22Rv1 (cell line): ENCODE results near the gene RNF41.

Experiments used
- H3K27ac ChIP-seq: fragments of 450-650 bp; 2 replicates; pipeline ENCODE4 v1.5.1; 2017
- ZFX ChIP-seq: fragments of 450-650 bp; IDR thresholded peaks from 2 replicates; pipeline ENCODE4 v1.6.1; 2017; ENCODE audit warnings: antibody characterized with exemption, borderline replicate concordance
- TF ChIP-seq, protein P1 (sequence below): fragments of 450-650 bp; IDR thresholded peaks from 2 replicates; pipeline ENCODE4 v1.5.1; 2017; ENCODE audit warnings: mild to moderate bottlenecking

The RNF41 gene

DNA sequence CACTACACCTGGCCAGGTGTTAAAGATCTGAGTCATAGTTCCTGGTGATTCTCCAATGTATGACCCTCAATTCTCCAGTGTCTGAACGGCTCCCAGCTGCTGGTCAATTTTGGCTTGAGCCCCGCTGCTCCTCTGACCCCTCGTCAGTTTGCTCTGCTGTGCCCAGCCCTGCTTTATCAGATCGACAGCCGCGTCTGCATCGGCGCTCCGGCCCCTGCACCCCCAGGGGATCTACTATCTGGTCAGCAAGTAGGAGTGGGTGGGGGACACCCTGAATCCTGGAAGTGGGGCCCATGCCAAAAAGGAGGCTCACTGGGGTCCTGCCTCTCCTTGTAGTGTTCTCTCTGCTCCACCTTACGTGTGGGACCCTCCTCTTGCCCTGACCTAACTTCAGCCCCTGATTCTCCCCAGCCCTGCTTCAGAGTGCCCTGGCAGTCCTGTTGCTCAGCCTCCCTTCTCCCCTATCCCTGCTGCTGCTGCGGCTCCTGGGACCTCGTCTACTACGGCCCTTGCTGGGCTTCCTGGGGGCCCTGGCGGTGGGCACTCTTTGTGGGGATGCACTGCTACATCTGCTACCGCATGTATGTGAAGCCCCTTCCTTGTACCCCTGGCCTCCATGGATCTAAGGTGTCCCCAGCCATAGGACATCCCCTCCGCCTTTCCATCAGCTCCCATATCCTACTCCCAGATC is 13.2 kb upstream of the RNF41 start:
- TF ChIP-seq ZFX: no peak
- TF ChIP-seq, protein P1, sequence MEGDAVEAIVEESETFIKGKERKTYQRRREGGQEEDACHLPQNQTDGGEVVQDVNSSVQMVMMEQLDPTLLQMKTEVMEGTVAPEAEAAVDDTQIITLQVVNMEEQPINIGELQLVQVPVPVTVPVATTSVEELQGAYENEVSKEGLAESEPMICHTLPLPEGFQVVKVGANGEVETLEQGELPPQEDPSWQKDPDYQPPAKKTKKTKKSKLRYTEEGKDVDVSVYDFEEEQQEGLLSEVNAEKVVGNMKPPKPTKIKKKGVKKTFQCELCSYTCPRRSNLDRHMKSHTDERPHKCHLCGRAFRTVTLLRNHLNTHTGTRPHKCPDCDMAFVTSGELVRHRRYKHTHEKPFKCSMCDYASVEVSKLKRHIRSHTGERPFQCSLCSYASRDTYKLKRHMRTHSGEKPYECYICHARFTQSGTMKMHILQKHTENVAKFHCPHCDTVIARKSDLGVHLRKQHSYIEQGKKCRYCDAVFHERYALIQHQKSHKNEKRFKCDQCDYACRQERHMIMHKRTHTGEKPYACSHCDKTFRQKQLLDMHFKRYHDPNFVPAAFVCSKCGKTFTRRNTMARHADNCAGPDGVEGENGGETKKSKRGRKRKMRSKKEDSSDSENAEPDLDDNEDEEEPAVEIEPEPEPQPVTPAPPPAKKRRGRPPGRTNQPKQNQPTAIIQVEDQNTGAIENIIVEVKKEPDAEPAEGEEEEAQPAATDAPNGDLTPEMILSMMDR: no peak
- no peak overlapping the region; the same call in 1 of the 2 replicates for H3K27ac ChIP-seq

DNA sequence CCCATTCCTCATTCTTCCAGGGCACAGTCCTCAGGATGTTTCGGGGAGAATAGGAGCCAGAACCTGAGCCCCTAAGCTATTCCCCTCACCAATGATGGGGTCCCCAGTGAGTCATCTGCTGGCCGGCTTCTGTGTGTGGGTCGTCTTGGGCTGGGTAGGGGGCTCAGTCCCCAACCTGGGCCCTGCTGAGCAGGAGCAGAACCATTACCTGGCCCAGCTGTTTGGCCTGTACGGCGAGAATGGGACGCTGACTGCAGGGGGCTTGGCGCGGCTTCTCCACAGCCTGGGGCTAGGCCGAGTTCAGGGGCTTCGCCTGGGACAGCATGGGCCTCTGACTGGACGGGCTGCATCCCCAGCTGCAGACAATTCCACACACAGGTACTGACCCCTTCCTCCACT is 9.5 kb upstream of the RNF41 start:
- H3K27ac ChIP-seq: no peak overlapping the region

DNA sequence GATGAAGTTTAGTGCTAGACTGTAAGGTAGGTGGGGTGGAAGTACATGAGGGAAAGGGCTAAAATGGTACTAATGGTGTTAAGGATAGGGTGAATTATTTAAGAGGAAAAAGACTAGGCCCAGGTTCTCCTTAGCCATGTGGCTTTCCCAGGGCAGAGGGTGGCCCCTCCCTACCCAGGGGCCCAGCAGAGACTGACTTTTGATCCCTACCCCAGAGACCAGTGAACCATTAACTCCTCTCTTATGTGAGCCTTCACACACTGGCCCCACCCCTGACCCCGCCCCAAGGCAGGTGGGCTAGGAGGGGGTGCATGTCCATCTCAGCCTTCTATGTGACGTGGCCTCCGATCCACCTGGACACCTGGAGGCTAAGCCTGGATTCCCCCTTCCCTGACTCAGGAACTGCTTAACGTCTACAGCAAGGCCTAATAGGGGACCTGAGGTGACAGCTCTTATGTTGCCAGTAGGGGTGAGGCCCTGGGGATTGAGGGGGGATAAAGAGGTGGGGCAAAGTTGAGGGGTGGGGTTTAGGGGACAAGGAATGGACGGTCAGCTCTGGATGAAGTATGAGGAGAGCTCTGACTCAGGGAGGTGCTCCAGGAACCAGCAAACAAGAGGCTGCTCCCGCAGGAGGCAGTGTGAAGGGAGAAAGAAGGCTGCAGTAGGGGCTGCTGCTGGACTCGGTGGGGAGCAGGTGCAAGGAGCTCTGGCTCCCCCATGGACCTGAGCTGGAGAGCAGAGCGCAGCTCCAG is 8.9 kb upstream of the RNF41 start:
- H3K27ac ChIP-seq: peak overlapping the region; percentile 18; the same call in 1 of the 2 replicates
- TF ChIP-seq ZFX: no peak
- TF ChIP-seq, protein P1: no peak

More for the DNA sequence above, 9.5 kb upstream of the RNF41 start:
- TF ChIP-seq, protein P1: no peak
- no peak for TF ChIP-seq ZFX

DNA sequence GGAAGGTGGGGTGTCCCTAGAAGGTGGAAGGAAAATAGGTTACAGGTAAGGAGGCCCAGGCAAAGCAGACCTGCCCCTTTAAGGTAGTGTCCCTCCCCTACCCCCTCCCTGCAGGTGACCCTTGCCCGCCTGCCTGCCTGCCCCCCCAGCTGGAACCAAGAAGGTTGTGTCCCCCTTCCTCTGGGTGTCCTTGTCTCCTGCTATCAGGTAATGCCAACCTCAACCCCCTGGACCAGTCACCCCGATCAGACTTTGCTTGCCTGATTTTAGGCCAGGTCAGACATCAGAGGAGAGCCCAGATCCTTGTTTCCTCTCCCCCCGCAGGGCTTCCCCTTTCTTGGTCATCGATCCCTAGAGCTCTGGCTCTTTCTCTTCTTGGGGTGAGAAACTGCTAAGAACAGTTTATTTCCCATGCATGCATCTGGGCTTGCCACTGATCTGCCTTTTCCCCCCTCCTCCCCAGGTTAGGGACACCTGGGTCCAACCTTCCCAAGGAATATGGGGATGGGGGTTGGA is 8.3 kb upstream of the RNF41 start, which contains the start of gene SLC39A5:
SLC39A5 (plus strand) TSS at position 136 of the 516 bp plus-strand sequence. CDS start 1,224 bp downstream, outside the sequence.
- no peak for TF ChIP-seq ZFX
- TF ChIP-seq, protein P1: no peak
- H3K27ac ChIP-seq: peak within 1 kb of the TSS; percentile 18; the same call in 1 of the 2 replicates

DNA sequence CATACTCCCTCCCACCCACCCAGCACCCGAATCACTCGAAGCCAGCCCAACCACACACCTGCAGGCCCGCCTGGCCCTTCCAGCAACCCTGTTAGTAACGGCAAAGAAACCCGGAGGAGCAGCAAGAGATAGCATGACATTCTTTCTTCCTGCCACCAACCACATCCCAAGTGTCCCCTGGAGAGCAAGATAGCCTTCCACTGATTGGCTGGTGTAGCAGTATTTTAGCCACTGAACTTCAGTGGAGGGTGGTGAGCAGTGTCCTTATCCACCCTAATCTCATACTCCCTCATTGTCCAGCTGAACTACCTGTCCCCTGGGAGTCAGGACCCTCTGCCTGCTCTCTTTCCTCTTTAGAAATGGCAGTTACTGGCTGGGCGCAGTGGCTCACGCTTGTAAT is 7.4 kb upstream of the RNF41 start:
- TF ChIP-seq, protein P1: no peak
- H3K27ac ChIP-seq: peak overlapping the region; percentile 18; the same call in 1 of the 2 replicates

DNA sequence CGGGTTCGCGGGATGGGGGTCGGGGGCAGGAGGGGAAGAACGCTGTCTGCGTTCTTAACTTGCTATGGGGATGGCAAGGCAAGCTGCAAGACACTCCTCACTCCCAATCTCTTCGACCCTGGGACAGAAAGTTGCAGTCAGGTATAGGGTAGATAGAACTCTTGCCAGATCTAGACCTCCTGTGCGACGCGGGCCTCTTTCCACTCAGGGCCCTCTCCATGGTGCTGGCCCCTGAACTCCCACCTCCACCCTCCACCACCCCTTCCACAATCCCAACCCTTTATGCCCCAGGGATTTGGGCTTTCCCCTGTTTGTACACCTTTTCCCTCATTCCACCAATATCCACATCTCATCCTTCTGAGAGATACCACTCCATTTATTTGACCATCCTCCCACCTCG is 3.2 kb upstream of the RNF41 start:
- H3K27ac ChIP-seq: peak overlapping the region; percentile 98
- TF ChIP-seq, protein P1: no peak
- no peak for TF ChIP-seq ZFX
